GM12891 (cell line): ENCODE results near the gene CYSRT1.

Experiments
- POLR2A ChIP-seq: IDR thresholded peaks from 2 replicates; pipeline ENCODE4 v1.6.1; 2011; ENCODE audit warnings: low read depth, low read length, control low read depth
- TAF1 ChIP-seq: IDR thresholded peaks from 2 replicates; pipeline ENCODE4 v1.6.1; 2011; ENCODE audit warnings: low read depth, low read length, control low read depth

DNA sequence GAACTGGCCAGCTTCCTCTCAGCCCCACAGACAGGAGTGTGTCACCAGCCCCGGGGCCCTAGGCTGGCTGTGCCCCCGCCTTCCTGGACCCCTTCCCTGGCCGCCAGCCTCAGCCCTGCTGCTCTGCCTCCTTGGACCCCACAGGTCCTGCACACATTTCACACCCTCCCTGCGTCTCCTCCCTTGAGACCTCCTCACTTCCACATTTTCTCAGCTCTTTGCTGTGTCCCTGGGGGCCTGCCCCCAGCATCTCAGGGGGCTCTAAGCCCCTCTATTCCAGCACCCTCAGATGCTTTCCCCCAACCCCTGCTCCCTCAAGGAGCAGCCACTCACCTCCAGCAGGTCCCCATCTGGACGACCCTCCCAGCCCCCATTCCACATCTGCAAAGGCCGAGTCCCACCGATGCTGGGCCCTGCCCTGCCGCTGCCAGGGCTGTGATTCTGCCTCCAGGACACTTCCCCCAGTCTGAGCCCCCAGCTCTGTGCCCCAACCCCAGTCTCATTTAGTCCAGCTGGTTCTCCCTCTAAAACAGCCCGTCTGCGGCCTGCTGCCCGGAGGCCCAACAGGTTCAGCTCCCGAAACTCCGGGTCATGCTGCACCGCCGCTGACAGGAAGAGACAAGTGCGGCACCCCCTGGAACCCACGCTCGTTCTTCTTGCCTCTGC is 9.9 kb downstream of the CYSRT1 start:
- TF ChIP-seq POLR2A (no peak), TAF1 (no peak)
